HG02840 (cell line): ENCODE data around the gene CFAP65.

Experiments
- ATAC-seq: cut with Tn5 transposase; IDR thresholded peaks from one replicate; pipeline ENCODE4 v1.9.1; 2021; ENCODE audit warnings: mild to moderate bottlenecking, moderate library complexity, moderate number of reproducible peaks; ENCODE audit not compliant: unreplicated experiment, low FRiP score

Gene CFAP65

DNA sequence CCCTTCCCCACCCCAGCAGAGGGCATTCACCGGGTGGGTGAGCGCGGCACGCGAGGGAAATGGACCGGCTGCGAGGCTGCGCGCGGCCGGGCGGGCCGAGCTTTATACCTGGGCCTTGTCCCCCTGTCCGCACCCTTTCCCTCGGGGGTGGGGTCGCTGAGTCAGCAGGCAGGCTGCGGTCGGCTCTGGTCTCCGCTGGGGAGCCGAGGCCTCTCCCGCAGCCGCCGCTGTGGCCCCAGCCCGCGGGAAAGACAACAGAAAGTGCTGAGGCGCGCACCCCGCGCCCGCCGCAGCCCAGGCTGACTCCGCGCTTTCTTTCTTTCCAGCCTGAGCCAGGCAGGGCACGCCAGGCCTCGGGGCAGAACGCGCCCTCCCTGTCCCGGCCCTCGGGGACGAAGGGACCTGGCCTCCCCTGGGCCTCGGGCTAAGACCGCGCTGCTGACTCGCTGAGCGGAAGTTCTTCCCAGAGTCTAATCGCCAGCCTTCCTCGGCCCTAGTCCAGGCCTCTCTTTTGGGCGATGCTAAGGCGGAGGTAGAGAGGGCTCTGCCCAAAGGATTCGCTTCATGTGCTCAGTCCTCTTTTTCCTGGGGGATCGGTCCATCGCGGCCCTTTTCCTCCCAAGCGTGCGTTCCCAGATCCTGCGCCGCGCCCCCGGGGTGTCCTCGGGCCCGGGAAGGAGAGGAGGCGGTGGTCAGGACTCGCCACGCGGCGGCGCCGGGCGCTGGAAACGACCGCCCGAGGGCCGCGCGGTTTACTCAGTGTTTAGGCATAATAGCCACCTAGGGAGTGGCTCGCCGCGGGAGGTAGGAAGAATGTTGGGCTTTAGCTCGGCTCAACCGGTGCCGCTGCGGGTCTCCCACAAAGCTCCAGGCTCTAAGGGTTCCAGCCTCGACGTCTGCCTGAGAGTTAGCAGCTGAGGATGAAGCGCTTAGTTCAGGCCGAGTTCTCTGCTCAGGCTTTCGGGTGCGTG, 47.7 kb downstream of the CFAP65 start, which contains the start of gene CRYBA2:
TSS of gene CRYBA2 (minus strand) at position 78 of the 971 bp plus-strand sequence. CDS start 246 bp downstream, outside the sequence.
- no peak for ATAC-seq

DNA sequence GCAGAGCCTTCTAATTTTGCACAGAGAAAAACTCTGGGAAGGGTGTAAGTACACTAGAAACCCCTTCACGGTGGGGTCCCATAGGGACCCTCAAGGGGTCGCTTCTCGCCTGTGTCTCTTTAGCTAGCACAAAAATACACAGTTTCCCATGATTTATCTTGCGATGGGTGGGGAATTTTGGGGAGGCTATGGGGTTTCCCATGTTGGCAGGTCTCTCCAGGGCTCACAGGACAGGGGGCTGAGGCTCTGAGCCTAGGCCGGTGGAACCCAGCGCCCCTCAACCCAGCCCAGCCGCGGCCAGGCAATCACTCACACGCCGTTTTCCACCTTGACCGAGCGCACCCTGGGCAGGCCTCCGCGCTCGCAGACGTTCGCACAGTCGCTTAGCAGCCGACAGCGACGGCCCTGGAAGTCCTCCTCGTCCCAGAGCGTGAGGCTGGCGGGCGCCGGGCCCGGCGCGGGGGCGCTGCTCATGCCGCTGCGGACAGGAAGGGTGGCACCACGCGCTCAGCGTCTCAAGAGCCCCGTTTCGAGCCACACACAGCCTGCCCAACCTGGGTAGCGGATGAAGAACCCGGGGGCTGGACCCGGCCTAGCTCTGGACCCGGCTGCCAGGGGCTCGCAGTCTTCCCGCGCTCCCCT, 48.5 kb downstream of the CFAP65 start:
- no peak for ATAC-seq

GRCh38 chr2:218992196-218992595, 49.1 kb downstream of the CFAP65 start:
- no peak for ATAC-seq

DNA sequence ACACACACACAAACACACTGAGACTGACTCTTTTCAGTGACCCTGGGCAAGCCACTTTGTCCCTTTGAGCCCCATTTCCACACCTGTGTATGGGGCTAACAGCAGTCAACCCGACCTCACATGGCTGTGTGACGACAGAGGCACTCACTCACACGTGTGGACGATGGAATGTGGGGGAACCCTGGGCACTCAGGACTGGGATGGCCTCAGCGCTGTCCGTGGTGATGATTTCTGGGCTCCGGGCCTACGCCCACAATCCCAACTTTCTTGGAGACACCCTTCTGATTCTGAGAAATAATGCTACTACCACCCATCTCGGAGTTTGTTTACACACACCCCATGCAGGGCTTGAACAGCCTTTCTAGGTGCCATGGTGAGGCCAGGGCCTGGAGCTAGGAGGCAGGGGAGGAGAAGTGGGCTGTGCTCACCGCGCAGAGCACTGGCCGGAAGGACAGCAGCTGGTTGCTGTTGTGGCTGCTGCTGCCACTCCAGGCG, 49.6 kb downstream of the CFAP65 start:
- ATAC-seq = no peak

DNA sequence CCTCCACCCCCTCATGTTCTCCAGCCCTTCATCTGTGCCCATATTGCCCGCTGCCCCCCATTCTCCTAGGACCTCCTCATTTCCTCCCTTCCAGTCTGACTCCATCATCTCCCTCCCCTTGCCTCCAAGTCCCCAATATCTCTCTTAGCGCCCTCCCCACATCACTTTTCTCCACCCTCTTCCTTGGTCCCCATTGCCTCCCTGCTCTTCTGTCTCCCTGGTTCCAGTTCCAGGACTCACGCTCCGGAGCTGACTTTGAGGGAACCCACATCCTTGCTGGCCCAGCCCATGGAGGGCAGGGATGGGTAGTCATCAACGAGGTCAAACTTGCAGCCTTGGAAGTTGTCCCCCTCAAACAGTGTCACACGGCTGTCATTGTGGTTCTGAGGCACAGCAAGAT, 50.7 kb downstream of the CFAP65 start:
- no peak for ATAC-seq

- no peak for ATAC-seq
These were observed 51.3 kb downstream of the CFAP65 start for GRCh38 chr2:218990052-218990451.

GRCh38 chr2:218988650-218989049, 52.7 kb downstream of the CFAP65 start:
- no peak for ATAC-seq

- no peak for ATAC-seq
These were observed 53.2 kb downstream of the CFAP65 start for GRCh38 chr2:218988164-218988563.

GRCh38 chr2:218986148-218986761, 55.1 kb downstream of the CFAP65 start:
- ATAC-seq = no peak

DNA sequence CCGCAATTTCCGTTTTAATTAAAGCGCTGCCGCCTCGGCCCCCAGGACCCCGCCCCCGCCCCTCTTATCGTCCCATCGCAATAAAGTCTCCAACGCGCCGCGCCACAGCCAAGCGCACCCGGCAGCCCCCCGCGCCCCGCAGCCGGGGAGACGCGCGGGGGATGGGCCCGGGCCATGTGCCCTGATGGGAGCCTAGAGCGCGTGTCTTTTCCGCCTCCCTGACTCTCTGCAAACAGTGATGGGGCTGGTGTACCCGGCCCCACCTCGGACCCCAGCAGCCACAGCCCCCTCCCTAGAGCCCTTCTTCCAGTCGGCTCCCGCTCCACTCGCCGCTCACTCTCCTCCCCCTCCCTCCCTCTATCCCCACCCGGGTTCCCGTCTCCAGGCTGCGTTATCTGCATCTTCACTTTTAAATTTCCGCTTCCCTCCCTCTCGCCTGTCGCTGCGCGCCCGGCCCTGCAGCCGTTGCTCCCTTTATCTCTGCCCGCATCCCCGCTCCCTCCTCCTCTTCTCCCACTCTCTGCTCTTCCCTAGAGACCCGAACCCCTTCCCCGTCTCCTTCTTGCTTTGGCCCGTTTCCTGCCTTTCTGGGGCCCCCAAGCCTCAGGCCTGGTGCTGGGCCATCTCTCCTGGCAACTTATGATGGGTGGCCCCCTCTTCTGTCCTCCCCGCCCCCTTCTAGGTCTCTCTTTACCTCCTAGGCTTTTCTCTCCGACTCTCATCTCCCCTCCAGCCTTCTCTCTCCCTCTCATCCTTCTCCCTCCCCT, 55.8 kb downstream of the CFAP65 start:
- no peak for ATAC-seq

GRCh38 chr2:218985021-218985324, 56.3 kb downstream of the CFAP65 start, which contains the start of gene FEV:
TSS of gene FEV (minus strand) at chr2:218985184. CDS start at chr2:218985075, 109 bp downstream.
- no peak for ATAC-seq

GRCh38 chr2:218984239-218985020, 56.9 kb downstream of the CFAP65 start:
- ATAC-seq = no peak

DNA sequence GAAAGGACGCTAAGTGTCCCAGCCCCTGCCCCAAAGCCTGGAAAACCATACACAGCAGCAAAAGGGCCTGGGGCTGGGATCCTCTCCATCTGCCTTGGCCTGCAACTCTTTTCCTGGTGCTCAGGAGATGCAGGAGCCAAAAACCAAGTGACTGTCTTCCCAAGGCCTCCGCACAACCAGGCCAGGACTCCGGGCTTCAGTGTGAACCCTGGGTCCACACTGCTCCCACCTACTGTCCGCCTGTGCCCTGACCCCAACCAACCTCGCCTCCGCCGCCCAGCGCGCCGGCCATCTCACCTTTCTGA, 57.4 kb downstream of the CFAP65 start:
- ATAC-seq = no peak

GRCh38 chr2:218983263-218983933, 57.9 kb downstream of the CFAP65 start:
- ATAC-seq = no peak

- ATAC-seq = no peak
These were observed 58.6 kb downstream of the CFAP65 start for GRCh38 chr2:218982586-218983262.

DNA sequence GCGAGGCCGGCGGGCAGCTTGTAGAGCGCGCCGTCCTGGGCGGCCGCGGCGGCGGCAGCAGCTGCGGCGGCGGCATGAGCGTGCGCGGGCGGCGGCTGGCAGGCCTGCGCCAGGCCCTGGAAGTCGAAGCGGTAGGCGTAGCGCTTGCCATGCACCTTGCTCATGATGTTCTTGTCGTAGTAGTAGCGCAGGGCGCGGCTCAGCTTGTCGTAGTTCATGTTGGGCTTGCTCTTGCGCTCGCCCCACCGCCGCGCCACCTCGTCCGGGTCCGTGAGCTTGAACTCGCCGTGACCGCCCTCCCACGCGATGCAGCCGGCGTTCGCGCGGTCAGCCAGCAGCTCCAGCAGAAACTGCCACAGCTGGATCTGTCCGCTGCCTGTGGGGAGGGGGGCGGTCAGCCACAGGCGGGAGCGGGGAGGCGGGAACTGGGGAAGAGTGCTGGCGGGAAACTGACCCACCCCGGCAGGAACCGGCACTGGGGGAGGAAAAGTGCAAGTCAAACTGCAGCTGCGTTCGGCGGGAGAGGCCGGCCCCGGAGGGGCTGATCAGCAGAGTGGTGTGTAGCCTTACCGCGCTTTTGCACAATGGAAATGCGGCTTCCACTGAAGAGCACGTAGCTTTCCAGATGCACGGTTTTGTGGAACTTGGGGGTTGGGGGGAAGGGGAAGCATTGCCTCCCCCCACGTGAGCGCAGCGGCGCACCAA, 59.3 kb downstream of the CFAP65 start:
- no peak for ATAC-seq

- no peak for ATAC-seq
These were observed 59.9 kb downstream of the CFAP65 start for GRCh38 chr2:218981390-218981880.
